SKM-1 (cell line): ENCODE data around the gene FCRL2.
"Not testable (repeated sequence)": the region's sequence is repeated elsewhere in the genome, so short reads cannot be mapped to it uniquely, and the experiment has no call there.

Source experiments
- DNase-seq: peaks from one replicate; lab custom pipeline; 2025; ENCODE audit not compliant: unreplicated experiment; lab: John Stamatoyannopoulos, UW

The FCRL2 gene

DNA sequence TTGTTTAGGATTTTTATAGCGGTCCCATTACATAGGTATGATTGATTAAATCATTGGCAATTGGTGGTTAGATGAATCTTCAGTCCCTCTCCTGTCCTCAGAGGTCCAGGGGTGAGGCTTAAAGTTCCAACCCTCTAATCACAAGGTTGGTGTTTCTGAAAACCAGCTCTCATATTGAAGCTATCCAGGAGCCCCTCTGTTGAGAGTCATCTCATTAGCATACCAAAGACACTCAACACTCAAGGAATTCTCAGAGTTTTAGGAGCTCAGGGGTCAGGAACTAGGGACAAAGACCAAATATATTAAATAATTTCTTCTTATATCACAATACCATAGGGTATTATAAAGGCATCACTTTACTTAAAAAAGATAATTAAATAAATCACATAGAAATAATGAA is 23.3 kb downstream of the FCRL2 start:
- no peak for DNase-seq

DNA sequence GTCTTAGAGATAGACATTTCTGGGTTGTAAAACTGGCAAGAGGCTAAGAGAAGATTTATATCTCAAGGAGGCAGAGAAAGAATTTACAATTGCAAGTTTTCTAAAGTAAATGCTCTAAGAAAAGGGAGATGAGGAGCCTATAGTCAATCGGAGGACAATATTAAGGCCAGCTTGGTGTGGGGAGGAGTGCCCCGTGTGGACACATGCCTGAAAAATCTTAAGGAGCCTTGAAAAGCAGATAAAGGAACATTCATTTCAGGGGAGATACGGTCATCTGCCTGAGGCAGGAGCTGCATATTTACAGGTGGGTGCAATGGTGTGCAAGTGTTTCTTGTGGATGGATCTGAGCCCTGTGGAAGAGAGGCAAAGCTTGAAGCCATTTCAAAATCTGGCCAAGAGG is 25.6 kb downstream of the FCRL2 start:
- DNase-seq: no peak

DNA sequence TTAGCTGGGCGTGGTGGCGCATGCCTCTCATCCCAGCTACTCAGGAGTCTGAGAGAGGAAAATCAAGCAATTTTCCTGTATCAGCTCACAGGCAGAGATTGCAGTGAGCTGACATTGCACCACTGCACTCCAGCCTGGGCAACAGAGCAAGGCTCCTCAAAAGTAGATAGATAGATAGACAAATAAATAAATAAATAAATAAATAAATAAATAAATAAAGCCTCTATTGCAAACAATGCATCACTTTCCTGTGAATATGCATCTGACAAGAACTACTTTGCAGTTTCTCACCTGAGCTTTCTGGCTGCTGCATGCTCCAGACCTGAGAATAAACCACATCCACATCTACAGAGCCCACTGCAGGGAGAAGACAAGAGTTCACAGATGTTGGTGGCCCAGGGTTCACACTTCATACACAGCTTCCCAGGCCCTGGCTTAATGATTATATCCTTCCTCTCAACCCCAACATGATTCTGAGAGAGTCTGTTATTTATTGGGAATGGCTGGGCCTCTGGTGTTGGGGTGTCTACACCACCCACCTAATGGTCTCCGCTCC is 28.6 kb downstream of the FCRL2 start:
- DNase-seq: no peak

DNA sequence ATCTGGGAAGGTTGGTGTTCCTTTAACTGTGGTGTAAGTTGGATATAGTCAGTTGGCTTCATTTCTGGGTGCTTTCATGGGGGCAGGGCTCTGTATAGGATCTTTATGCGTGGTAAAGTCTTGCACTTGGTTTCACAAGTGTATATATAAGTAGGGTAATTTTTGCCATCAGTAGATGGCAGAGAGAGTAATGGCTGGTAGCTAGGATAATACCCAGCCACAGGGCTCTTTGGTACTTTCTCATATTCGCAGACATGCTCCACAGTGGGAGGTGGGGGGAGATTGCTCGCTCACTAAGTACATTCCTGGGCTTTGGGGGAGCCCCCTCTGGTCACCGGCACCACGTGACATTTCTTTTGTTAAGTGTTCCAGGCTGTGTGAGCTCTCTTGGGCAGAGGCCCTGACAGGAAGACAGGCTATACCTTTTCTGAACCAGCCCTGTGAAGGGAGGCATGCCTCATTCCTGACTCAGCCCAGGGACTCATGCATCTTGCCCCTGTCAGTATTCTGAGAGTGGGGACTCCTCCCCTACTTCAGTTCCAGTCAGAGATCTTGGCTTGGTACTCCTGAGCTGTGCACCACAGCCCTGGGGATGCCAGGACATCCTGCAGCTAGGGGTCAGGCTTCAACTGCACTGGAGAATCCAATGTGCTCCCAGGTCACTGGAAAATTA is 37.6 kb downstream of the FCRL2 start:
- no peak for DNase-seq

DNA sequence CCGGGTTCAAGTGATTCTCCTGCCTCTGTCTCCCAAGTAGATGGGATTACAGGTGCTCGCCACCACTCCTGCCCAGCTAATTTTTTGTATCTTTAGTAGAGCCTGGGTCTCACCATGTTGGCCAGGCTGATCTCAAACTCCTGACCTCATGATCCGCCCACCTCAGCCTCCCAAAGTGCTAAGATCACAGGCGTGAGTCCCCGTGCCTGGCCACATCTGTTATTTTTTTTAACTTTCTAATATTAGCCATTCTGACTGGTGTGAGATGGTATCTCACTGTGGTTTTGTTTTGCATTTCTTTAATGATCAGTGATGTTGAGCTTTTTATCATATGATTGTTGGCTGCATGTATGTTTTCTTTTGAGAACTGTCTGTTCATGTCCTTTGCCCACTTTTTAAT is 40.9 kb downstream of the FCRL2 start:
- not testable (repeated sequence) for DNase-seq

DNA sequence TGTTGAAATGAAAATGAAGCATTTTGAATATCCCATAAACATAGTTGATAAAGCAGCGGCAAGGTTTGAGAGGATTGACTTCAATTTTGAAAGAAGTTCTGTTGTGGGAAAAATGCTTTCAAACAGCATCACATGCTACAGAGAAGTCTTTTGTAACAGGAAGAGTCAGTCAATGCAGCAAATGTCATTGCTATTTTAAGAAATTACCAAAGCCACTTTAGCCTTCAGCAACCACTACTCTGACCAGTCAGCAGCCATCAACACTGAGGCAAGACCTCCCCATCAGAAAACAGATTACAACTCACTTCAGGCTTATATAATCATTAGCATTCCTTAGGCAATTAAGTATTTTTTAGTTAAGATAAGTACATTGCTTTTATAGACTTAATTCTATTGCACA is 42.6 kb downstream of the FCRL2 start:
- peak; percentile 79 for DNase-seq

DNA sequence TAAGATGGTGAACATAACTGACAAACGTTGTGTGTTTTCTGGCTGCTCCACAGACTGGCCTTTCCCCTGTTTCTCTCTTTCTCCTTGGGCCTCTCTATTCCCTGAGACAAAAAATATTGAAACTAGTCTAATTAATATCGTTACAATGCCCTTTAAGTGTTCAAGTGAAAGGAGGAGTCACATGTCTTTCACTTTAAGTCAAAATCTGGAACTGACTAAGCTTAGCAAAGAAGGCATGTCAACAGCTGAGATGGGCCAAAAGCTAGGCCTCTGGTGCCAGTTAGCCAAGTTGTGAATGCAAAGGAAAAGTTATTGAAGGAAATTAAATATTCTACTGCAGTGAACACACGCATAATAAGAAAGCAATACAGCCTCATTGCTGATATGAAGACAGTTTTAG is 44.2 kb downstream of the FCRL2 start:
- DNase-seq: no peak

DNA sequence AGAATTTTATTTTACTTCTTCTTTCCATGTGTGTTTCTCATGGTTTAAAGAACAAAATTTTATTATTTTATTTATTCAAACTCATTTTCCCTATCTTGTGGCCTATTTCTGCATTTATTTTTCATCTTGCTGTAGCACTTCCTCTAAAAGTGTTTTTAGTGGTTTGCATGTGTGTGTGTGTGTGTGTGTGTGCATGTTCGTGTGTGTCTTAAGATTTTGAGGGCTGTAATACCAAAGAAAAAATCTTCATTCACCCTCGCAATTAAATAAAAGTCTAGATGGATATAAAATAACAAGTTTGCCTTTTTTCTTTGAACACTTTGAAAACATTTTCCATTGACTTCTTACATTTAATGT is 51.7 kb downstream of the FCRL2 start:
- DNase-seq: no peak

DNA sequence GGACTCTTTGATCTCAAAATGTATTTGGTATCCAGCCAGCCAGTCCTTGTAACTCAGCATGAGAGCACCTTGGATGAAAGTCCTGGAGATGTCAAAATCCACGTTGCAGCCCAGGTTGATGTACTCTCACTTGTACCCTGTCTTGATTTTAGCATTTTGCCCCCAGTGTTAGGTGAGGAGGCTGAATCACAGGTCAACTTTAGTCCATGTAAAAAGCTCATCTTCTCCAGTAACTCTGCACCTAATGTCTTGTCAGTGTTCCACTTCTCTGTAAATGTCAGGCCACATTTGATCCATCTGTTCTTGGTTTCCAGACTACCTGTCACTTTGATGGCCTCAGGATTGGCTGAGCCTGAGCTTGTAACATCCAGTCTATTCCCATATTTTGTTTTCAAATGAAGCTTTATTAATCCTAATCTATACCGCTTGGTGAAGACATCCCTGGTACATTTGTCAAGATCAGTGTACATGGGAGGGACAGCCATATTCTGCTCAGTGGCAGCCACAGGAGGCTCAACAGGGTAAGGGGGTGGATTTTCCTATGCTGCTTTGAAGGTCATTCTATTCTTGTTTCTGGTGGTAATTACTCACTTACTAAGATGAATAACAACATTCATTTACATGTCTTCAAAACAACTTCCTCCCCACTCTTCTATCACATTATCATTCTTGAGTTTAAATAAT is 52.3 kb downstream of the FCRL2 start:
- no peak for DNase-seq

DNA sequence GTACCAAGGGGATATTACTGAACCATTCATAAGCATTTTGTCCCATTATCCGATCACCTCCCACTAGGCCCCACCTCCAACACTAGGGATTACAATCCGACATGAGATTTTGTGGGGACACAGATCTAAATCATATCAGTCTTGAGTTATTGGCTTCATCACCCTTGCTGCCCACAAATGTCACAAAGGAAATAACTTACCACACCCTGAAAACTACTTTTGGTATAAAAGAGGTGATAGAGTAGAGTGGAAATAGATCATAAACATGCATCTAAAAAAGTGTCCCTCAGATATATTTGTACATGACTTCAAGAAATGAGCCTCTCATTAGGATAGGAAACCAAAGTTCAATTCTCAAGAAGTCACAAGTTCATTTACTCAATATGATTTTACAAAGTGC is 53.8 kb downstream of the FCRL2 start:
- no peak for DNase-seq

DNA sequence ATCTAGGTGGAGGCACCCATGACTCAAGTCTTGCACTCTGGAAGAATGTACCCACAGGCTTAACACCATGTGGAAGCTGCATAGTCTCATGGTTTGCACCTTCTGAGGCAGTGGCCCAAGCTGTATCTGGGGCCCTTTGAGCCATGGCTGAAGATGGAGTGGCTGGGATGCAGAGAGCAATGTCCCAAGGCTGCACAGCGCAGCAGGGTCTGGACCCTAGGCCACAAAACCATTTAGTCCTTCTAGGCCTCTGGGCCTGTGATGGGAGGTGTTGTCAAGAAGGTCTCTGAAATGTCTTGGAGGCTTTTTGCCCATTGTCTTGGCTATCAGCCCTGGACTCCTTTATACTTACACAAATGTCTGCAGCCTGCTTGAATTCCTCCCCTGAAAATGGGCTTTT is 54.9 kb downstream of the FCRL2 start:
- DNase-seq: no peak

DNA sequence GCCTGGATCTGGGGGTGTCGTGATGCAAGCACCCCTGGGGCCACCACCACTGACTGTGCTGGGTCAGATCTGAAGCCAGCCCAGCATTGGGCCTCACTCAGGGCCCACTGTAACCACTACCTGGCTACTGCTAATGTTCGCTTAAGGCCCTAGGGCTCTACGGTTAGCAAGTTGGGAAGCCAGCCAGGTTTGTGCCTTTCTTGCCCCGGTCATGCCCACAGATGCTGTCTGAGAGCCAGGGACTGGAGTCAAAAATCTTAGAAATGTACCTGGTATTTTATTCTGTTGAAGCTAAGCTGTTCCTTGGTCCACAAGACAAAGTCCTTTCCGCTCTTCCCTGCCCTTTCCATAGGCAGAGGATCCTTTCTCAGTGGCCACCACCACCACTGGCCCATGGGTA is 61.2 kb downstream of the FCRL2 start:
- no peak for DNase-seq

DNA sequence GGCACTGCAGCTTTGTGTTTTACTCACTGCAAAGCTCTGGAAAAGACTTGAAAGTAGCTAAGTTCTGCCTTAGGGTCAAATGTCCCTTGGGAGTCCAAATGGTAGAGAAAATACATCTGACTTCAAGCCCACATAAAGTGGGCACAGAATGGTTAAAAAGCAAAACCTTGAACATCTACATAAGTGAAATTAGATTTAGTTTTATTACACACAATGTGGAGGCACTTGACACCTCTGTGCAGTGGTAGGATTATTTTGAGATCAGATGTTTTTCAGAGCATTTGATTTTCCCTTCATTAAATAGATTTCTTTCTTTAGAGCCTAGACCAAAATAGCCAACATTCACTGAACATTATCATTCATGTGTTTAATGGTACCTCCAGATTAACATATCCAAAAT is 65.1 kb downstream of the FCRL2 start:
- no peak for DNase-seq

DNA sequence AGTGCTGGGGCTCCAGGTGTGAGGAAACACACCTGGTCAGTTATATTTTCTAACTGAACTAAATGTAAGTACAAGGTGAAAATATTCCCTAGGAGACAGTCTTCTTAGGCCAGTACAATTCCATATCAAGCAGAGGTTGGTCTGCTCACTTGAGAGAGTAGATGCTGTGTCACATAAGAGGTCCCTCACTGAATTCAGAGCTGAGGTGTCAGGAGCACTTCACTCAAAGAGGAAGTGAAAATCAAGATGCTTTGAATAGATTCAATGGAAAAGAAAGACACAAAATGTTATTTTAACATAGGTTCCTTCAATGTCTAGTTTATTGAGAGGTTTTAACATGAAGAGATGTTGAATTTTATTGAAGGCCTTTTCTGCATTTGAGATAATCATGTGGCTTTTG is 72.1 kb downstream of the FCRL2 start:
- DNase-seq: no peak

DNA sequence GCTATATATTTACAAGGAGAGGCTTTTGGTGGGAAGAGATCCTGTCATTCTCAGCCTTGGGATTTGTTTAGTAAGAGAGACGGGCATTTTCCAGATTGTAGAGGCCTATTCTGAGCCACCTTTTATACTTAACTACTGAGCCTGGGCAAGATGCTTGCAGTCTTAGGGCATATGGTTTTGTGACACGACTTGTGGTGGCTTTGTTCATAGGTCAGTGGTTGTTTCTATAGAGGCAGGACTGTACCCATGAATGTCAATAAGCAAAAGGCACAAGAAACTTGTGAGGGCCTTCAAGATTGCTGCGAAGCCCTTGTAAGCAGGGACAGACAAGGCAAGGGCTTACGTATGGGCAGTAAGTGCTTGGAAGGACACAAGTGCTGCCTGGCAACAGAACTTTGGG is 73.0 kb downstream of the FCRL2 start:
- no peak for DNase-seq

DNA sequence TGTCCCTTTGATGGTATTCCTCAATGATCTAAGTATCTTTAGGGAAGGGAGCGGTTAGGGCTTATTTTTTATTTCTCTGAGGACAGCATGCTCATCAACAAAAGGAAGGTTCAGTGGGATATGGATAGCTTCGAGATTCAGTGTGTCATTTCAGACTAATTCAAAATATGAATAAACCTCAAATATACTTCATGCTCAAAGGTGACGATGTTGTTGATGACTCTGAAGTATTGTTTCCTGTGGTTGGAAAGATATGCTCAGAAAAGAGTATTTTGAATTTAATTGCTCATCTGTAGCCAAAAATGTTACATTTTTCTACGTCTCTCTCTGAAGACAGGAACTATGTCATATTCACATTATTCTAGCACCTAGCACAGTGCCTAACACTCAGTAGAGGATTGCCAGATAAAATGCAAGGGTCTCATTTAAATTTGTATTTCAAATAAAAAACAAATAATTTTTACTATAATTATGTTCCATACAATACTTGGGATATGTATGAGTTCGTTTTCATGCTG is 74.6 kb downstream of the FCRL2 start:
- DNase-seq: no peak

DNA sequence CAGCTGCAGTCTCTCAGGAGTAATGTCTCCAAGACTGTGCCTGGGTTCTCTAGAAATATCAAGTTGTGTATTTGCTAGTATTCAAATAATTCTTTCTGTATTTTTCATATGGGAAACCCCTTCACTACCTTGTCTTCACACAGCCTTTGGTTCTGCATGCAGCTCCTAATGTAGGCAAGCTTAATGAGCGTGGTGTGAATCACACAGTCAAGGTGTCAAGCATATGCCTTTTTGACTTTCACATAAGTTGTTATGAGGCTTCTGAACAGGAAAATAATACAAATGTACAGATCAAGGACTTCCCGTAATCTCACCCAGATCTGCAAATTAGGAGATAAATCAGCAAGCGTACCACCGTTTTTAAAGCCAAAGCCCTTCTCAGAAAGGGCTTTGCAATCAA is 76.2 kb downstream of the FCRL2 start, which contains the start of gene FCRL3:
TSS of gene FCRL3 (minus strand) at position 38 of the 400 bp plus-strand sequence. CDS start 280 bp downstream, outside the sequence.
- no peak for DNase-seq

DNA sequence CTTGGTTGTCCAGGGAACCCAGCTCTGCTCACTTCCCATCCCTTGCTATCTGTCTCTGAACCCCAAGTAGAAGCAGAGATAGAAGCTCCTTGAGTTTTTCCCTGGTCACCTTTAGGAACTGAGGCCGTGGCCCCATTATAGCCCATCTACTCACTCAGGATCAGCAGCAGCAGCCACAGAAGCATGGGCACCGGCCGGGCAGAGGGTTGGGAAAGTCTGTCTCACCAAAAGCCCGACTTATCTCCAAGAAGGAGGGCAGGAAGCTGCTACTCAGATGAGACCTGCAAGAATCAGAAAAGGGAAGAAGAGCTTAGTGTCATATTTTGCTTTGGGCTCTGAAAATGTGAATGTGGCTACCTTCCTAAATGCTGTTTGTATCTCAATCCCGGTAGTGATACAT is 76.6 kb downstream of the FCRL2 start:
- DNase-seq: no peak

DNA sequence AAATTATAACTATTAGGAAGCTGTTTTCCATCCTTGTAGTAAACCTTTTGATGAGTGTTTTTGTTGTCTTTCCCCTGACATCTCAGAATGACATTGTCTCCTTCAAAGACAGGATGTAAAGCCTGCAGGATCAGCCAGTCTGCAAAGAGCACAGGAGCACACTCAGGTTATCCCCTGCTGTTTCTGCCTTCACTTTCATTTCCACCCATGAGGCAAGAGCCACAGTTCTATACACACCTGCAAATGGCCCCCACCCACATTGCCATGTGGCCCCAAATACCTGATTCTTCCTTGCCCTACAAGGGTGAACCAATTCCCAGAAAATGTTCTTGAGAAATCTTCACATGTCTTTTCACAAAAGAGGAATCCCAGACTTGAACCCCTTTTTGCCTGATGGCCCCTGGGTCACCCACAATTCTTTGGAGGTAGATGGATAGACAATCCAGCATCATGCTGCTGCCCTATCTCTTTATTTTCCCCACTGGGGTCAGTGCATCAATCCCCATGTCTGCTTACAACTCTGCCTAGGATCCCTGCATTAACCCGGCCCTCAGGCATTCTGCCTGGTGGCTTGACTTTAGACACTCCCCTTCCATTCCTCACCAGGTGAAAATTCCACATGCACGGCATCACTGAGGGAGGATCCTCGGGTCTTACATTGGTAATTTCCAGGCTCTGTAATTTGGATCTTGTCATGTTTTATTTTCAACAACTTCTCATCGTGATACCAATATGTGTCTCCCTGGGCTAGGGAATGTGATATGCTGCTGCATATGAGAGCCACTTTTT is 79.0 kb downstream of the FCRL2 start:
- DNase-seq: no peak

DNA sequence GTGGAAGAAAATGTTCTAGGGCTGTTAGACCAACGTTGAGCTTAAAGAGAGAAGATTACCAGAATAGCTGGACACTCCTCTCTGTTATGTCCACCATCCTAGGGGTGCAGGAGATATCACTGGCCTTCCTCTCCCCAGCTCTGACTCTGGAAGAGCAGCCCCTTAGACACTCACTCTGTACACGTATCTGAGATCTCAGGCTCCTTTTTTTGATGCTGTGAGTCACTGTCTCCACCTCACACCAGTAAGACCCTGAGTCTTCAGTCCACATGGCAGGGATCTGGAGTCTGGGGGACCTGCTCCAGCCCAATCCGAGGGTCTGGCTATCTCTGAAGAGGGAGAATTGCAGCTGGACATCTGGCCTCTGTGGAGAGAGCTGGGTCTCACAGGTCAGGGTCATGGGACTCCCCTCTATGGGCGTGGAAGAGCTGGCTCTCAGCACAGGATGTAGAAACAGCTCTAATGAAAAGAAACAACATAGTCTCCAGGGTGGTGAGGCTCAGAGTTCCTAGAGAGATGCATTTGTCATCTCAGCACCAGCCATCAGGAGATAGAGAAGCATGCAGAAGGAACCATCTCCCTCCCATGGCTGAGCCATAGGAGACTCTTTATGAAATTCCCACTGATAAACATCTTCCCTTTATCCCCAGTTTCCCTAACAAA is 79.8 kb downstream of the FCRL2 start:
- DNase-seq: no peak
